ENCODE data around the gene TADA1. TPM values are rescaled to one million over a fixed set of nuclear protein-coding genes. Genes with fewer than 3 reads are reported as not detected.

The TADA1 gene
- total RNA-seq, 1 experiment from 2014 or later = 16.0 TPM

- Histone ChIP-seq H3K9ac (ENCODE audit: low read length) (no peak overlapping the region), H4K20me1 (ENCODE audit: insufficient read depth) (peaks cover 6% of the 10 kb centered on the region; the same call in 1 of the 2 replicates), H2AFZ (ENCODE audit: low read depth, low read length, poor library complexity, severe bottlenecking) (no peak overlapping the region), H3K4me3 (replicated peaks in 1 of 2; ENCODE audit: low read depth in 1 of 2, low read length in 2 of 2) (no peak overlapping the region), H3K79me2 (ENCODE audit: insufficient read depth, low read length) (peaks cover 38% of the 10 kb centered on the region), H3K4me1 (ENCODE audit: control insufficient read depth in 1 of 2, insufficient read depth in 2 of 2, low read length in 2 of 2) (no peaks in the 10 kb centered on the region), H3K9me3 (ENCODE audit: control insufficient read depth in 1 of 2, insufficient read depth in 1 of 2, low read depth in 1 of 2, low read length in 2 of 2) (no peaks in the 10 kb centered on the region), H3K27ac (ENCODE audit: low read depth, low read length) (no peak overlapping the region), H3K4me2 (ENCODE audit: low read length) (no peak overlapping the region), H3K9me2 (ENCODE audit: insufficient read depth) (no peaks in the 10 kb centered on the region), H3K36me3 (ENCODE audit: control insufficient read depth in 1 of 2, insufficient read depth in 2 of 2, low read length in 2 of 2) (peaks cover 37 to 50% of the 10 kb centered on the region in 2 experiments; a peak in 3 of 4 replicates), H3K27me3 (ENCODE audit: insufficient read depth, low read length) (no peaks in the 10 kb centered on the region)
- ATAC-seq (no peak), DNase-seq (ENCODE audit: low read depth, low spot score) (no peak)
- ChIA-PET POLR2A (no interaction called here), CTCF (interaction anchor here (0.6 to 1.2 kb wide), 2 partner anchors 205 to 933 kb away, joined by 3 read pairs; no protein-coding TSS in a partner anchor), RAD21 (ENCODE audit: low non-redundant PET in 1 of 2, low total read pairs in 2 of 2, uncharacterized antibody in 2 of 2, unreplicated experiment in 2 of 2) (no interaction called here)
- intact Hi-C loops (cut with micrococcal nuclease) = no loop called here
- BruUV-seq (replicated peaks) = no TSS peak
- TF ChIP-seq SRF (IDR thresholded peaks at IDR 0.05; ENCODE audit: low read depth) = no peak
- TF ChIP-seq POLR2A (IDR thresholded peaks at IDR 0.05; ENCODE audit: borderline replicate concordance, extremely low read depth, insufficient read depth, insufficient read length) = no peak
- TF ChIP-seq TCF7L2 (IDR thresholded peaks at IDR 0.05; ENCODE audit: borderline replicate concordance, extremely low read depth, insufficient read depth, insufficient read length) = no peak
- TF ChIP-seq YY1 (IDR thresholded peaks at IDR 0.05; ENCODE audit: extremely low read depth, insufficient replicate concordance, low read depth, low read length) = no peak
- TF ChIP-seq, protein P1, sequence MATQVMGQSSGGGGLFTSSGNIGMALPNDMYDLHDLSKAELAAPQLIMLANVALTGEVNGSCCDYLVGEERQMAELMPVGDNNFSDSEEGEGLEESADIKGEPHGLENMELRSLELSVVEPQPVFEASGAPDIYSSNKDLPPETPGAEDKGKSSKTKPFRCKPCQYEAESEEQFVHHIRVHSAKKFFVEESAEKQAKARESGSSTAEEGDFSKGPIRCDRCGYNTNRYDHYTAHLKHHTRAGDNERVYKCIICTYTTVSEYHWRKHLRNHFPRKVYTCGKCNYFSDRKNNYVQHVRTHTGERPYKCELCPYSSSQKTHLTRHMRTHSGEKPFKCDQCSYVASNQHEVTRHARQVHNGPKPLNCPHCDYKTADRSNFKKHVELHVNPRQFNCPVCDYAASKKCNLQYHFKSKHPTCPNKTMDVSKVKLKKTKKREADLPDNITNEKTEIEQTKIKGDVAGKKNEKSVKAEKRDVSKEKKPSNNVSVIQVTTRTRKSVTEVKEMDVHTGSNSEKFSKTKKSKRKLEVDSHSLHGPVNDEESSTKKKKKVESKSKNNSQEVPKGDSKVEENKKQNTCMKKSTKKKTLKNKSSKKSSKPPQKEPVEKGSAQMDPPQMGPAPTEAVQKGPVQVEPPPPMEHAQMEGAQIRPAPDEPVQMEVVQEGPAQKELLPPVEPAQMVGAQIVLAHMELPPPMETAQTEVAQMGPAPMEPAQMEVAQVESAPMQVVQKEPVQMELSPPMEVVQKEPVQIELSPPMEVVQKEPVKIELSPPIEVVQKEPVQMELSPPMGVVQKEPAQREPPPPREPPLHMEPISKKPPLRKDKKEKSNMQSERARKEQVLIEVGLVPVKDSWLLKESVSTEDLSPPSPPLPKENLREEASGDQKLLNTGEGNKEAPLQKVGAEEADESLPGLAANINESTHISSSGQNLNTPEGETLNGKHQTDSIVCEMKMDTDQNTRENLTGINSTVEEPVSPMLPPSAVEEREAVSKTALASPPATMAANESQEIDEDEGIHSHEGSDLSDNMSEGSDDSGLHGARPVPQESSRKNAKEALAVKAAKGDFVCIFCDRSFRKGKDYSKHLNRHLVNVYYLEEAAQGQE (IDR thresholded peaks at IDR 0.05; ENCODE audit: low read depth) = no peak
- no peak for TF ChIP-seq CBX3 (IDR thresholded peaks at IDR 0.05; ENCODE audit: low read depth)
- TF ChIP-seq ZFX (IDR thresholded peaks at IDR 0.05) = no peak
- no peak for TF ChIP-seq RAD21 (IDR thresholded peaks at IDR 0.05; ENCODE audit: low read depth)
Measured at GRCh38 chr1:166857995-166858394, 18.1 kb downstream of the TADA1 start.
